Lung (tissue), 12 donors: Measurements from ENCODE around the gene ANKRD17. TPM values are rescaled to one million over a fixed set of nuclear protein-coding genes. Genes with fewer than 3 reads are reported as not detected.

Experiments used
- ATAC-seq: fragments of 200-7000 bp; cut with Tn5 transposase; one replicate; pipeline ENCODE4 v1.9.1; 2020; ENCODE audit warnings: moderate number of reproducible peaks; ENCODE audit not compliant: insufficient read depth, low FRiP score
- DNase-seq, 3 donors: peaks; one replicate each; pipeline ENCODE4 v3.0.0-alpha.2; 2013 to 2017
- H3K27ac ChIP-seq, 2 donors: one replicate each; pipeline ENCODE4 v1.5.1; 2013; ENCODE audit warnings: mild to moderate bottlenecking in 2 of 2, moderate library complexity in 2 of 2, control low read depth in 1 of 2, inconsistent platforms in 1 of 2, low read depth in 1 of 2, low read length in 1 of 2
- H3K27me3 ChIP-seq, 3 donors: one replicate each; pipeline ENCODE4 v1.5.1; 2013; ENCODE audit warnings: low read length in 2 of 3; ENCODE audit not compliant: control insufficient read depth in 3 of 3, insufficient read depth in 3 of 3
- H3K36me3 ChIP-seq, 4 donors: one replicate each; pipeline ENCODE4 v1.5.1; 2013; ENCODE audit warnings: low read length in 4 of 4, mild to moderate bottlenecking in 1 of 4, moderate library complexity in 1 of 4; ENCODE audit not compliant: control insufficient read depth in 4 of 4, insufficient read depth in 4 of 4
- H3K4me1 ChIP-seq, 5 donors: one replicate each; pipeline ENCODE4 v1.5.1; 2013; ENCODE audit warnings: low read length in 5 of 5, mild to moderate bottlenecking in 2 of 5, moderate library complexity in 1 of 5; ENCODE audit not compliant: control insufficient read depth in 5 of 5, insufficient read depth in 5 of 5
- H3K4me3 ChIP-seq: one replicate; pipeline ENCODE4 v1.5.1; 2013; ENCODE audit warnings: mild to moderate bottlenecking, control low read depth, moderate library complexity
- H3K9ac ChIP-seq, 2 donors: one replicate each; pipeline ENCODE4 v1.5.1; 2013; ENCODE audit warnings: low read length in 2 of 2, control low read depth in 1 of 2; ENCODE audit not compliant: insufficient read depth in 1 of 2
- H3K9me3 ChIP-seq, 4 donors: one replicate each; pipeline ENCODE4 v1.5.1; 2013; ENCODE audit warnings: low read length in 3 of 4, mild to moderate bottlenecking in 1 of 4, moderate library complexity in 1 of 4; ENCODE audit not compliant: control insufficient read depth in 4 of 4, insufficient read depth in 3 of 4
- WGBS, 2 donors: extraction: QIAGEN DNeasy Blood & Tissue Kit; methylation state at CpG; one replicate each; pipeline ENCODE4 v1.1.7; 2013; 5-methylcytosine and 5-hydroxymethylcytosine counted together
- polyA plus RNA-seq, 2 donors: library from polyadenylated mRNA; stranded (reverse); fragments of 200-250 nt; gene quantifications; one replicate each; pipeline ENCODE4 v1.2.1, GENCODE V29; 2013
- total RNA-seq, 2 donors: library from RNA; depleted of rRNA in 1 of 2; stranded (reverse); fragments of >200 nt in 1 of 2; gene quantifications; one replicate each; pipeline ENCODE4 v1.2.1, GENCODE V29; 2014 to 2021
- TF ChIP-seq, protein P1 (sequence below): IDR thresholded peaks from 2 replicates; pipeline ENCODE4 v1.5.1; 2012; ENCODE audit warnings: mild to moderate bottlenecking; ENCODE audit errors: control extremely low read depth, extremely low read depth
- donor health status: control.
- donor health status: control.
- donor health status: Bipolar disorder and iron deficiency.
- donor health status: healthy.
- donor health status: DM: yes; HTN: yes; CAD: no.

The ANKRD17 gene
- total and polyA plus RNA-seq, 4 donors = 7.8 to 74.4 (median 31.7) TPM

DNA sequence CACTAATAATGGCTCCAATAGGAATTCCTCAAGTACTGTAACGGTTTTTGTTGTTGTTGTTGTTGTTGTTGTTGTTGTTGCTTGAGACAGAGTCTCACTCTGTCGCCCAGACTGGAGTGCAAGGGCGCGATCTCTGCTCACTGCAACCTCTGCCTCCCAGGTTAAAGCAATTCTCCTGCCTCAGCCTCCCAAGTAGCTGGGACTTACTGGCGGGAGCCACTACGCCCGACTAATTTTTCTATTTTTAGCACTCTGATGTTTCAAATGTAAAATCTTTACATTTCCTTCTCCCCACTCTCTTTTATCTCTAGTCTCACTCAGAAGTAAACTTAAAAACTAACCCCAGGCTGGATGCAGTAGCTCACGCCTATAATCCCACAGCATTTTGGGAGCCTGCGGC, 8.0 kb downstream of the ANKRD17 start:
- ATAC-seq (no peak), DNase-seq (peak in 1 of 3 donors; percentile 3)
- H3K27ac ChIP-seq = no peak overlapping the region
- peaks cover 0 to 11% (median 1%) of the 10 kb centered on the region in 4 donors for H3K36me3 ChIP-seq
- peaks cover 0 to 5% (median 0%) of the 10 kb centered on the region in 5 donors for H3K4me1 ChIP-seq
- no peaks in the 10 kb centered on the region for H3K27me3 ChIP-seq
- H3K4me3 ChIP-seq = no peak overlapping the region
- no peak overlapping the region for H3K9ac ChIP-seq
- TF ChIP-seq, protein P1, sequence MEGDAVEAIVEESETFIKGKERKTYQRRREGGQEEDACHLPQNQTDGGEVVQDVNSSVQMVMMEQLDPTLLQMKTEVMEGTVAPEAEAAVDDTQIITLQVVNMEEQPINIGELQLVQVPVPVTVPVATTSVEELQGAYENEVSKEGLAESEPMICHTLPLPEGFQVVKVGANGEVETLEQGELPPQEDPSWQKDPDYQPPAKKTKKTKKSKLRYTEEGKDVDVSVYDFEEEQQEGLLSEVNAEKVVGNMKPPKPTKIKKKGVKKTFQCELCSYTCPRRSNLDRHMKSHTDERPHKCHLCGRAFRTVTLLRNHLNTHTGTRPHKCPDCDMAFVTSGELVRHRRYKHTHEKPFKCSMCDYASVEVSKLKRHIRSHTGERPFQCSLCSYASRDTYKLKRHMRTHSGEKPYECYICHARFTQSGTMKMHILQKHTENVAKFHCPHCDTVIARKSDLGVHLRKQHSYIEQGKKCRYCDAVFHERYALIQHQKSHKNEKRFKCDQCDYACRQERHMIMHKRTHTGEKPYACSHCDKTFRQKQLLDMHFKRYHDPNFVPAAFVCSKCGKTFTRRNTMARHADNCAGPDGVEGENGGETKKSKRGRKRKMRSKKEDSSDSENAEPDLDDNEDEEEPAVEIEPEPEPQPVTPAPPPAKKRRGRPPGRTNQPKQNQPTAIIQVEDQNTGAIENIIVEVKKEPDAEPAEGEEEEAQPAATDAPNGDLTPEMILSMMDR = no peak
- WGBS, 2 donors = 94 to 95% methylated on average over 9 of the region's 9 CpGs
- H3K9me3 ChIP-seq = no peaks in the 10 kb centered on the region

DNA sequence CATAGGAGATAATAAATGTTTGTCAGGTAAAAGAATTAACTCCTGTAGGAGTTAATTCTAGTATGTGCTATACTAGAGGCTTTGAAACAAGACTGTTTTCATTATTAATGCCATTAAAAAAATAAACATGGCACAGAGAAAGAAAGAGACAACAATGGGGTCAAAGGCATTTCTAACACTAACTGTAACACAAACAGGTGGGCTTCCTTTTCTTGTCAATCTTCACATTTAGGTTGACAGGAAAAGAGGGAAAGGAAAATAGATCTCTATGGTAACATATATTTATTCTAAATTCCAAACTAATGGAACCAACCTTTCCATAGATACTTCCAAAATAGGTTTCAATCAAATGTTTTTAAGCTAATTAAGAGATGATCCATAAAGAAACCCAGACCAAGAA, 9.8 kb downstream of the ANKRD17 start:
- TF ChIP-seq, protein P1 = no peak
- ATAC-seq (no peak), DNase-seq (no peak)
- no peak overlapping the region for H3K27ac ChIP-seq
- no peaks in the 10 kb centered on the region for H3K27me3 ChIP-seq
- no peaks in the 10 kb centered on the region for H3K9me3 ChIP-seq
- H3K4me3 ChIP-seq = no peak overlapping the region
- peaks cover 0 to 16% (median 1%) of the 10 kb centered on the region in 4 donors for H3K36me3 ChIP-seq
- peaks cover 0 to 8% (median 0%) of the 10 kb centered on the region in 5 donors for H3K4me1 ChIP-seq
- H3K9ac ChIP-seq = no peak overlapping the region

DNA sequence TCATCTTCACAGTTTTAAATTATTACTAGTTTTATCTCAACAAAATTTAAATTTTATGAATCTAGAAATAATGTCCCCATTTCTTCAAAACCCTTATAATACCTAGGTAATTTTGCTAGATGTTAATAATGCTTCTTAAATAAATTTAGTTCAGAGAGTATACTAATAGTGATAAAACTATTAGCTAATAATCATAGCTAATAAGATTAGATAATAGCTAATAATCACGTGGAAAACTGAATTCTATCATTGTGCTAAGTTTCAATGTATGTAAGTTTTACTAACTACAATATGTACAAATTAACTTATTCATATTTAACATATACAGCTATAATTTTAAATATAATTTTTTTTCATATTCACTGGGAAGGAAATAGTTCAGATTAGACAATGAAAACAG, 10.2 kb downstream of the ANKRD17 start:
- Histone ChIP-seq H3K27me3 (no peaks in the 10 kb centered on the region), H3K4me1 (peaks cover 0 to 12% (median 0%) of the 10 kb centered on the region in 5 donors), H3K27ac (no peak overlapping the region), H3K9ac (no peak overlapping the region), H3K9me3 (no peaks in the 10 kb centered on the region), H3K36me3 (peaks cover 0 to 16% (median 1%) of the 10 kb centered on the region in 4 donors), H3K4me3 (no peak overlapping the region)
- WGBS, 2 donors = 94 to 99% methylated on average over 1 of the region's 1 CpG
- no peak for DNase-seq
- TF ChIP-seq, protein P1 = no peak
- no peak for ATAC-seq

DNA sequence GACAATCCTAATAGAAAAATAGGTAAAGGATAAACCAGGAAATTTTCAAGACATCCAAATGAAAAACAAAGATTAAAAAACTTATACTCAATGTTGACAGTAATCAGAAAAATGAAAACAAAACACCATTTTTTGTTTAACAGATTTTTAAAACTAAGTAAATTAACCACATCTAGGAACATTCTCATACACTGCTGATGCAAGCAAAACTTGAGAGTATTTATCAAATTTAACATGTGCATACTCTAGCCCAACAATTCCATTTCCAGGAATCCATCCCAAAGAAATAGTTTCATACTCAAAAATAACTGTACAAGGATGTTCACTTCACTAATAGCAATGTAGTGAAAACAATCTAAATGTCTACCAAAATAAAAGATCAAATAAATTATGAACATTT, 11.5 kb downstream of the ANKRD17 start:
- no peak for DNase-seq
- Histone ChIP-seq H3K9me3 (no peaks in the 10 kb centered on the region), H3K27ac (no peak overlapping the region), H3K9ac (no peak overlapping the region), H3K36me3 (peaks cover 0 to 6% (median 1%) of the 10 kb centered on the region in 4 donors), H3K4me1 (peaks cover 0 to 9% (median 0%) of the 10 kb centered on the region in 5 donors), H3K27me3 (no peaks in the 10 kb centered on the region), H3K4me3 (no peak overlapping the region)
- ATAC-seq = no peak
- TF ChIP-seq, protein P1 = no peak
